Endothelial cell of umbilical vein (primary cell): ENCODE measurements around the gene TNFRSF8. TPM values are rescaled to one million over a fixed set of nuclear protein-coding genes. Genes with fewer than 3 reads are reported as not detected.

ENCODE experiments used
- BruUV-seq: library from RNA; stranded (reverse); fragments of 400-500 nt; replicated peaks from 2 replicates; lab custom pipeline; 2021; lab: Mats Ljungman, UMichigan
- CTCF ChIA-PET: fragments of 300-600, 350-600 bp; sonication (Branson Sonifier 250); formaldehyde crosslinking; loops from one replicate; lab custom pipeline; 2021; ENCODE audit warnings: antibody characterized with exemption, inconsistent platforms; lab: Charles Lee
- POLR2A ChIA-PET: fragments of 300-600, 350-600 bp; sonication (Branson Sonifier 250); formaldehyde crosslinking; loops from one replicate; lab custom pipeline; 2021; ENCODE audit warnings: antibody characterized with exemption, inconsistent platforms; lab: Charles Lee
- DNase-seq: peaks from one replicate; pipeline ENCODE4 v3.0.0-alpha.2; 2011; ENCODE audit warnings: low read depth, low spot score
- FAIRE-seq: peaks from 2 replicates; lab custom pipeline; 2011; peaks lifted over from hg19 to GRCh38; lab: Jason Lieb, UNC
- H2AFZ ChIP-seq: 2 replicates; pipeline ENCODE4 v1.6.0; 2012; ENCODE audit warnings: low read depth, low read length, control low read depth, inconsistent platforms
- H3K27ac ChIP-seq: 2 replicates; pipeline ENCODE4 v1.5.1; 2011; ENCODE audit warnings: low read depth, mild to moderate bottlenecking, control low read depth, low read length, moderate library complexity; ENCODE audit not compliant: insufficient read depth
- H3K27me3 ChIP-seq, 2 experiments: 2 replicates each; pipeline versions ENCODE4 v1.6.0 to v1.6.1; 2011; ENCODE audit warnings: low read length in 2 of 2, mixed read lengths in 1 of 2; ENCODE audit not compliant: control insufficient read depth in 2 of 2, insufficient read depth in 2 of 2
- H3K36me3 ChIP-seq, 2 experiments: 2 replicates in 1 of 2; 3 replicates in 1 of 2; pipeline ENCODE4 v1.5.1; 2011; ENCODE audit warnings: low read length in 2 of 2, mild to moderate bottlenecking in 1 of 2, moderate library complexity in 1 of 2; ENCODE audit not compliant: control insufficient read depth in 2 of 2, insufficient read depth in 2 of 2; ENCODE audit errors: extremely low read depth in 1 of 2
- H3K4me1 ChIP-seq: 3 replicates; pipeline ENCODE4 v1.5.1; 2011; ENCODE audit warnings: mild to moderate bottlenecking, low read length; ENCODE audit not compliant: control insufficient read depth, insufficient read depth; ENCODE audit errors: extremely low read depth
- H3K4me2 ChIP-seq: 2 replicates; pipeline ENCODE4 v1.6.1; 2011; ENCODE audit warnings: low read length, control low read depth, mixed read lengths; ENCODE audit not compliant: insufficient read depth
- H3K4me3 ChIP-seq, 3 experiments: fragments of 200-600 bp in 1 of 3; sonication (generic), shearing (Covaris generic) in 1 of 3; replicated peaks in 1 of 3; 2 replicates each; pipeline ENCODE4 v1.5.1; 2011 to 2016; ENCODE audit warnings: control low read depth in 3 of 3, low read length in 3 of 3, mild to moderate bottlenecking in 2 of 3, inconsistent platforms in 1 of 3, low read depth in 1 of 3, moderate library complexity in 1 of 3; ENCODE audit not compliant: insufficient read depth in 1 of 3
- H3K79me2 ChIP-seq: 2 replicates; pipeline ENCODE4 v1.6.0; 2012; ENCODE audit warnings: low read length, inconsistent platforms; ENCODE audit not compliant: control insufficient read depth, insufficient read depth
- H3K9ac ChIP-seq: replicated peaks from 2 replicates; pipeline ENCODE3; 2011; ENCODE audit warnings: low read length, control low read depth; ENCODE audit not compliant: insufficient read depth; ENCODE audit errors: extremely low read depth
- H3K9me1 ChIP-seq: replicated peaks from 3 replicates; pipeline ENCODE4 v1.6.0; 2011; ENCODE audit warnings: mild to moderate bottlenecking, low read length; ENCODE audit not compliant: control insufficient read depth, insufficient read depth; ENCODE audit errors: extremely low read depth
- H3K9me3 ChIP-seq: replicated peaks from 2 replicates; pipeline ENCODE4 v1.5.1; 2012; ENCODE audit warnings: low read length, inconsistent platforms; ENCODE audit not compliant: control insufficient read depth, insufficient read depth
- H4K20me1 ChIP-seq: replicated peaks from 2 replicates; pipeline ENCODE3; 2011; ENCODE audit warnings: mild to moderate bottlenecking, low read length; ENCODE audit not compliant: control insufficient read depth, insufficient read depth; ENCODE audit errors: extremely low read depth
- EZH2 ChIP-seq: IDR thresholded peaks from 2 replicates; pipeline ENCODE4 v1.6.1; 2012; ENCODE audit warnings: borderline replicate concordance, low read depth, mild to moderate bottlenecking, moderate library complexity, low read length, inconsistent platforms; ENCODE audit not compliant: severe bottlenecking
- FOS ChIP-seq: IDR thresholded peaks from 2 replicates; pipeline ENCODE4 v1.6.1; 2011; ENCODE audit warnings: mild to moderate bottlenecking, low read length, moderate library complexity, borderline replicate concordance; ENCODE audit not compliant: insufficient read depth
- GATA2 ChIP-seq: IDR thresholded peaks from 2 replicates; pipeline ENCODE4 v1.7.0; 2011; ENCODE audit warnings: low read depth, mild to moderate bottlenecking, moderate library complexity, mixed read lengths, low read length; ENCODE audit not compliant: insufficient read length, insufficient read depth
- JUN ChIP-seq: IDR thresholded peaks from 2 replicates; pipeline ENCODE4 v1.6.1; 2011; ENCODE audit warnings: borderline replicate concordance, low read depth; ENCODE audit not compliant: insufficient read length, insufficient read depth
- MAX ChIP-seq: IDR thresholded peaks from 2 replicates; pipeline ENCODE4 v1.6.1; 2011; ENCODE audit not compliant: insufficient read depth, insufficient read length
- MYC ChIP-seq: IDR thresholded peaks from one replicate; pipeline ENCODE4 v1.6.1; 2011; ENCODE audit warnings: mild to moderate bottlenecking, low read depth, low read length
- POLR2A ChIP-seq: IDR thresholded peaks from 2 replicates; pipeline ENCODE4 v1.6.1; 2012; ENCODE audit warnings: low read depth, mild to moderate bottlenecking, control low read depth, low read length
- POLR2AphosphoS5 ChIP-seq: IDR thresholded peaks from 2 replicates; pipeline ENCODE4 v1.6.1; 2012; ENCODE audit warnings: low read depth, mild to moderate bottlenecking, control low read depth, low read length, moderate library complexity; ENCODE audit not compliant: insufficient read depth
- dilution Hi-C: fragments of 300-500 bp; cut with MboI; formaldehyde crosslinking; loops from one replicate; pipeline ENCODE4 v1.15.0; 2019; ENCODE audit warnings: low sequenced_read_pairs; ENCODE audit not compliant: extremely low pct_ligation_motif_present
- intact Hi-C: fragments of 100-400 bp; cut with micrococcal nuclease; formaldehyde crosslinking; loops from one replicate; pipeline ENCODE4 v1.10.0; 2022
- polyA plus RNA-seq, 4 experiments: library from polyadenylated mRNA; depleted of rRNA in 3 of 4; stranded (reverse) in 3 of 4; unstranded in 1 of 4; fragments of >200 nt; gene quantifications; 2 replicates each; pipeline versions ENCODE4 v1.2.1 to v1.2.3, GENCODE V29; 2011 to 2012; ENCODE audit warnings: missing spikeins in 1 of 4
- total RNA-seq: library from RNA; stranded (reverse); gene quantifications from 2 replicates; pipeline ENCODE4 v1.2.3, GENCODE V29; 2021
- TF ChIP-seq, protein P1 (sequence below), 2 donors: IDR thresholded peaks; 1 replicate in 1 of 2; 2 replicates in 1 of 2; pipeline ENCODE4 v1.5.1; 2011; ENCODE audit warnings: low read length in 2 of 2, mild to moderate bottlenecking in 2 of 2, moderate library complexity in 2 of 2, control low read depth in 1 of 2, inconsistent platforms in 1 of 2, low read depth in 1 of 2; ENCODE audit not compliant: insufficient read depth in 1 of 2; ENCODE audit errors: extremely low read depth in 1 of 2

Gene TNFRSF8
- total and polyA plus RNA-seq, 2 donors (not counting 3 experiments of a cell fraction or from before 2014, with no cell fraction given) = 0.47 TPM; not detected in 1

GRCh38 chr1:12071892-12072291 lies 8.8 kb downstream of the TNFRSF8 start:
- peaks cover 0 to 5% of the 10 kb centered on the region in 2 experiments for H3K27me3 ChIP-seq
- POLR2A ChIA-PET = no interaction called here
- TF ChIP-seq JUN (no peak), MYC (no peak), MAX (no peak), GATA2 (no peak), POLR2AphosphoS5 (no peak), POLR2A (no peak), FOS (no peak), EZH2 (no peak)
- TF ChIP-seq, protein P1, sequence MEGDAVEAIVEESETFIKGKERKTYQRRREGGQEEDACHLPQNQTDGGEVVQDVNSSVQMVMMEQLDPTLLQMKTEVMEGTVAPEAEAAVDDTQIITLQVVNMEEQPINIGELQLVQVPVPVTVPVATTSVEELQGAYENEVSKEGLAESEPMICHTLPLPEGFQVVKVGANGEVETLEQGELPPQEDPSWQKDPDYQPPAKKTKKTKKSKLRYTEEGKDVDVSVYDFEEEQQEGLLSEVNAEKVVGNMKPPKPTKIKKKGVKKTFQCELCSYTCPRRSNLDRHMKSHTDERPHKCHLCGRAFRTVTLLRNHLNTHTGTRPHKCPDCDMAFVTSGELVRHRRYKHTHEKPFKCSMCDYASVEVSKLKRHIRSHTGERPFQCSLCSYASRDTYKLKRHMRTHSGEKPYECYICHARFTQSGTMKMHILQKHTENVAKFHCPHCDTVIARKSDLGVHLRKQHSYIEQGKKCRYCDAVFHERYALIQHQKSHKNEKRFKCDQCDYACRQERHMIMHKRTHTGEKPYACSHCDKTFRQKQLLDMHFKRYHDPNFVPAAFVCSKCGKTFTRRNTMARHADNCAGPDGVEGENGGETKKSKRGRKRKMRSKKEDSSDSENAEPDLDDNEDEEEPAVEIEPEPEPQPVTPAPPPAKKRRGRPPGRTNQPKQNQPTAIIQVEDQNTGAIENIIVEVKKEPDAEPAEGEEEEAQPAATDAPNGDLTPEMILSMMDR (IDR thresholded peaks at IDR 0.05; ENCODE audit: extremely low read depth in 1 of 2, insufficient read depth in 1 of 2, low read depth in 1 of 2, low read length in 2 of 2) = no peak
- no peak for DNase-seq
- intact Hi-C loops (no loop called here), dilution Hi-C loops (no loop called here)
- no peaks in the 10 kb centered on the region for H3K36me3 ChIP-seq
- no peak for FAIRE-seq
- H3K4me1 ChIP-seq = no peaks in the 10 kb centered on the region
- H3K4me3 ChIP-seq = no peak overlapping the region
- CTCF ChIA-PET = interaction anchor here (1.4 to 2.0 kb wide), 2 partner anchors 8 to 20 kb away, joined by 5 to 11 read pairs; no protein-coding TSS in a partner anchor
- H4K20me1 ChIP-seq = no peaks in the 10 kb centered on the region
- H3K27ac ChIP-seq = no peak overlapping the region
- no peaks in the 10 kb centered on the region for H3K9me1 ChIP-seq
- H3K79me2 ChIP-seq = no peaks in the 10 kb centered on the region
- no TSS peak for BruUV-seq
- no peaks in the 10 kb centered on the region for H3K9me3 ChIP-seq
- no peak overlapping the region for H3K4me2 ChIP-seq
- H2AFZ ChIP-seq = no peak overlapping the region
- H3K9ac ChIP-seq = no peak overlapping the region
